NCI-H2029 (cell line): Measurements from ENCODE around the gene RALB.
"Not testable (repeated sequence)": the region's sequence is repeated elsewhere in the genome, so short reads cannot be mapped to it uniquely, and the experiment has no call there.

Experiments
- DNase-seq: peaks from one replicate; lab custom pipeline; 2025; lab: John Stamatoyannopoulos, UW

Gene RALB

DNA sequence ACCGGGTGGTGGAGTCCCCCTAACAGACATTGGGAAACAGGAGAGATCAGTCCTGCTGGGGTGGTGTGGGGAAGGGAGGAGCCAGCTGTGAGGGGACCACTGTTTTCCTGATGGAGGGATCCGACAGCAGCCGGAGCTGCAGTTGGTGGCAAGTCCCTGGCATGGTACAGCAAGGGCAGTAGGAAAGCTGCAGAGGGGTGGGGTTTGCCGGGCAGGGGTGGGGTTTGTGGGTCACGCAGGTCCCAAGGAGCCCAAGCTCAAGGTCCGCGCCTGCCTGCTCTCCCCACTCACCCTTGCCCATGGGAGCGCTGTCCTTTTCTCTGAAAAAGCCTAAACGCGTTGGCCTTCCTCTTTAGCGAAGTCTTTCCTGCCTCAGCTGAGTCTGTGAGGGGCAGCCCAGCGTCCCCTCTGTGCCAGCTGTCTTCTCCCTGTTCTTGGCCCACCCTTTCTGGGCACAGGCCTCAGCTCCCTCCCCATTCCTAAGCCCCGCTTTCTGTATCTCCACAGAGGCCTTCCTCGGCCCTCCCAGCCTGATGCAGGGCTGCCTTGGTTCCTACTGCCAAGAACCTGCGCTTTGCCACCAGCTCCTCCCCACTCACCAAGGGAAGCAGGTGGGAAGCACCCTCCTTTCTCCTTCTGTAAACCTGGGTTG, 64.0 kb downstream of the RALB start:
- DNase-seq = no peak

DNA sequence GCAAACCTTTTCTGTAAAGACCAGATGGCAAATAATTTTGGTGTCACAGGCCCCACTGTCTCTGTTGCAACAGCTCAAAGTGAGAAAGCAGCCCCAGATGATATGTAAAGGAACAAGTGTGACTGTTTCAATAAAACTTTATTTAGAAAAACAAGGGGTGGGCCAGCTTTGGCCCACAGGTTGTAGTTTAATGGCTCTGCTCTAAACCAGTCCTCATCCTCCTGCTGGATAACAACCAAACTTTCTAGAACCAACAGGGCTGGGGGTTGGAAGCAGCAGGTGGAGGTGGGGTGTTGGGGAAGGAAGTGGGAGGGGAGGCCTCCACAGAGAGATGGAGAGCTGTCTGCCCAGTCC, 64.5 kb downstream of the RALB start:
- no peak for DNase-seq

DNA sequence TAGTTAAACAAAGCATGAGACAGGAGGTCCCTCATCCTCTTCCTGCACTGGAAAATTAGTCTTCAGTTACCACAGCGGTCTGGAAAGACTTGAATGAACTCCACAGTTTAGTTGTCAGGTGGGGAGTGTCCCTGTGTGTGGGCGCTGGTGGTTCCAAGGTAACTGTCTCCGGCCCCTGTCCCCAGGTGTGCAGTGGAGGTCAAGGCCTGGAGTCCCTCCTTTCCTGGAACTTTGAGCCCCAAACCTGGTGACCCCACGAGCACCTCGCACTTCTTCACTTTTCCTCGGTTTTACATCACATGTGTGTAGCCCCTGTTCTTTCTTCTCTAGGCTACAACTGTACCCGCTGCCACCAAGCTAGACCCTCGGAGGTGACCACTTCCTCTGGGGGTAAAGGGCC, 65.3 kb downstream of the RALB start:
- no peak for DNase-seq

DNA sequence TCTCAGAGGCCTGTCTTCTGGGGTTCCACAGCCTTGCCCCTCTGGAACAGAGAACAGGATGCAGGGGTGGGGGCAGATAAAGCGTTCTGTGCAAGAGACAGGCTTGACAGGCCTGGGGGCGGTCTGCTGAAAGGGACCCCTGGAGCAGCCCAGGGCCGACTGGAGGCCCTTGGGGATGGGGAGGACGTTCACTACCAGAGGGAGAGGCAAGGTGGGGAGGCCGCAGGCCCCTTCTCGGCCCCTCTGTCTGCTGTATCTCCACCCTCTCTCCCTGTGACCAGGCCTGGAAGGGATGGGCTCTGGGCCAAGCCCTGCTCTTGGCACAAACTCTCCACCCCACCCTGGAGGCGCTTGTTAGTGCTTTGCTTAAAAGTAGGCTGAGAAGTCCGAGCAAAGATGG, 66.0 kb downstream of the RALB start:
- no peak for DNase-seq

DNA sequence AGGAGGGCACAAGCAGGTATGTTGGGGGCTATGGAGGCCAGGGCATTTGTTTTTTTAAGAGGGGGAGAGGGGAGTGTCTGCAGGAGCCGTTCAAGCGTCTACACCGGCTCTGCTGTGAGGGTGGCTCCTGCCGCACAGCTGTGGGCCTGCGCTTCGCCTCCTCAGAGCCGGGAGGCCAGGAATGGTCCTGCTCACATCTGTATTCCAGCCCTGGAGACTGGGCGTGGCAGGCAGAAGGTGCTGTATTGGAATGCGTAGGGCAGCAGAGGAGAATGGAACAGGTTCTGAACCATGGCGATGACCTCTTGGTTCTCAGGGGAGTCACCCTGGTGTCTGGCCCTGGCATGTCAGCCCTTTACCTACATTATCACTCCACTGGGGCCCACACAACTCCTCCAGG, 66.5 kb downstream of the RALB start:
- DNase-seq = no peak

DNA sequence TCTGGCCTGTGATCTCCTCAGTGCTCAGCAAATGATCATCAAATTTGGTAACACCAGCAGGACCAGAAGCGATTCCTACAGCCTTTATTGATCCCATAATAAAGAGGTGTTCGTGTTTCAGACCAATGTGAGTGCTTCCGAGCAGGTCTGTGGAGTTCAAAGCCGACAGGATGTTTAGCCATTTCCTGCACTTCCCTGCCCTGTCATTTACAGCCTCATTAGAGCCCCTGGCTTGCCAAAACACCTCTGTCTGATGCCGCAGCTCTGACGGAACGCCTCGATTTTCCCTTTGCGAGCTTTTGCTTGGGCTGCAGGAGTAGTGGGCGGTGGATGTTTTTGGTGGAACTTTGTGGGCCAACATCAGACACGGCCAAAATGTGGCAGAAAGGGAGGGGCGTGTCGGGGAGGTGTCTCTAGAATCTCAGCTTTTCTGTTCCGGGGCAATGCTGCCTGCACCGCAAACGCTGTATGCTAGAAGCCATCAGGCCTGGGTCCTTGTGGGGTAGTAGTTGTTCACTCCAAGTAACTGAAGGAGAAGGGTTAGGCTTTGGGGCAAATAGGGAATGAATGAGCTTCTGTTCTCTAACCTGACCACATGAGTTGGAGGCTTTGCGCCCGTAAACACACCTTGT, 67.2 kb downstream of the RALB start:
- no peak for DNase-seq

DNA sequence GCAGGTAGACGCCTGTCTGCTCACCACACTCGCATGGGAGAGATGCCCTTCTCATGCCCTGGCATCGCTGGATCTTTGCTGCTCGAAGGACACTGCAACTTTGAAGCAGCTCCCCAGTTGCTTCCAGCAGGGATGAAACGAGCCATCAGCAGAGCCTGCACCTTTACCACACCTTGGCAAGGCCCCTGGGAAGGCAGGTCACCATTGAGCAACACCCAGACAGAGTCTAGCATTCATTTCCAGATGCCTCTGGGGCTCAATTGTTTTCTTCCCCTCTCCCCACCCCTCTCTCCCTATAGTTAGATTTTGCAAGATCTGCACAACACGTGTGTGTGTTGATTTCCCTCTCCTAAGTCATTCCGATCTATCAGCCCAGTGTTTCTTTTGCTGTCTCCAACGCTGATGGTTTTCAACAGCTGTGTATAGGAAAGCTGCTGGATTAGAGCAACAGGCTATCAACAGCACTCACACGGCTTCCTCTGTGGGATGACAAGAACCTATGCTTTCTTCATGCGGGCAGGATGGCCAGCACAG, 67.7 kb downstream of the RALB start:
- DNase-seq = no peak

DNA sequence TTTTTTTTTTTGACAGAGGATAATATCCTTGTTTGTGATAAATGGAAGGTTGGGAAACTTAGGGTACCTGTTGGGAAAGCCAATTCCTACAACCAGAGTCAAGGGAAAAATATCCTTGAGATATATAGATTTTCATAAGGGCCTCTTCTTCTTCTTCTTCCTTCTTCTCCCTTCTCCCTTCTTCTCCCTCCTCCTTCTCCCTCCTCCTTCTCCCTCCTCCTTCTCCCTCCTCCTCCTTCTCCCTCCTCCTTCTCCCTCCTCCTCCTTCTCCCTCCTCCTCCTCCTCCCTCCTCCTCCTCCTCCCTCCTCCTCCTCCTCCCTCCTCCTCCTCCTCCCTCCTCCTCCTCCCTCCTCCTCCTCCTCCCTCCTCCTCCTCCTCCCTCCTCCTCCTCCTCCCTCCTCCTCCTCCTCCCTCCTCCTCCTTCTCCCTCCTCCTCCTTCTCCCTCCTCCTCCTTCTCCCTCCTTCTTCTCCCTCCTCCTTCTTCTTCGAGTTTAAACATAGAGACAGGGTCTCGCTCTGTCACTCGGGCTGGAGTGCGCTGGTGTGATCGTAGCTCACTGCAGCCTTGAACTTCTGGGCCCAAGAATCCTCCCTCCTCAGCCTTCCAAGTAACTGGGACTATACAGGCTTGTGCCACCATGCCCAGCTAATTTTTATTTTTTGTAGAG, 68.4 kb downstream of the RALB start:
- not testable (repeated sequence) for DNase-seq

DNA sequence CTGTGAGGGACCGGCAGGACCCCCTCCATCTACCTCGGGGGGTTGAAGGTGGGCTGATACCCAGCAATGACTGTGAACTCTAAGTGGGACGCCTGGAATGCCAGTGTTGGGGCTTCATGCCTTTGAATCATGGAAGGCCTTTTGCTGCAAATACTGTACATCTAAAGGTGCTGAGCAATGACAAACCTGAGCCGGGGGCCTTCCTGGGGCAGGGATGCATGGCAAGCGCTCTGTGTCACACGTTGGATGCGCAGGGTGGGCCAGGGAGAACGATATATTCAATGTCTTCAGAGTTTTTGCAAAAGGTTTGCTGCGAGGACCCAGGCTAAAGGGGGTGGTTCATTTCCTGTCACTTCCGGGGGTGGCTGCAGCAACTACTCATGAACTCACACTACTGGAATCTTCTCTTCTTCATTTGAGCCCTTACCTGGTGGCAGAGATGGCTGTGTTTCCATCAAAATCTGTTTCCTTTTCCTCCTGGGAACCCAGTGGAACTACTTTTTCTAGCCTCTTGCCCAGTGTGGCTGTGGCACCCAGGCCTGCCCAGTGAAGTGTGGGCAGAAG, 69.2 kb downstream of the RALB start:
- DNase-seq = no peak

DNA sequence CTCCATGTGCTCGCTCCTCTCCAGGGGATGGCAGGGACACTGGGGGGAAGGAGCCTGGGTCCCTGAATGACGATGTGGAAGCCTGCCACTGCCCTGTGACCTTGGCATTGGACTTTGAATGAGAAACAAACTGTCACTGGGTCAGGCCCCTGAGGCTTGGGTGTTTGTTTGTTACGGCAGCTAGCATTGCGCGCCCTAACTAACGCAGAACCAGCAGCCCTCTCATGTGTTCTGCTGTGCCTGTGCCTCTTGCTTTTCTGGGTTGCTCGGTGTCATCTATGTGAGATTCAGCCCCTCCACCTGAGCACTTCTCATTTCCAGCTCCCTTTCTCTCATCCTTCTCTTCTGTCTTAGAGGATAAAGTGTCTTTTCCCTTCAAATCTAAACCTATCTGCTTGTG, 69.7 kb downstream of the RALB start:
- DNase-seq = no peak

DNA sequence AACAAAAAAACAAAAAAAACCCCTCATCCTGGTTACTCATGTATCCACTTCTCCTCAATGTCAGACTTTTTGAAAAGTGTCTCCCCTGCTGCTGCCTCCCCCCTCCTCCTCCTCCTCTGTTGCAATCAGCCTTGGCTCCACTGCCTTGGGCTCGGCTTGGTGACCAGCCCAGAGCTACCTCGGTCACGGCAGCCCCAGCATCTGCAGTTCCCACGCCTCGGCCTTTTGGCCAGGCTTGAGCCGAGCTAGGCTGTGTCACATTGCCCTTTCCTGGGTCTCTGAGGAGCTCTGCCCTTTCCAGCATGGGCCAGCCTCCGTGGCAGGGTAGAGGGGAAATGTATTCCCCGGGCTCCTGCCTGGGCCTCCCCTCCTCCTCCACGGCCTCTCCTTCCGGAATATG, 70.6 kb downstream of the RALB start:
- DNase-seq = no peak

DNA sequence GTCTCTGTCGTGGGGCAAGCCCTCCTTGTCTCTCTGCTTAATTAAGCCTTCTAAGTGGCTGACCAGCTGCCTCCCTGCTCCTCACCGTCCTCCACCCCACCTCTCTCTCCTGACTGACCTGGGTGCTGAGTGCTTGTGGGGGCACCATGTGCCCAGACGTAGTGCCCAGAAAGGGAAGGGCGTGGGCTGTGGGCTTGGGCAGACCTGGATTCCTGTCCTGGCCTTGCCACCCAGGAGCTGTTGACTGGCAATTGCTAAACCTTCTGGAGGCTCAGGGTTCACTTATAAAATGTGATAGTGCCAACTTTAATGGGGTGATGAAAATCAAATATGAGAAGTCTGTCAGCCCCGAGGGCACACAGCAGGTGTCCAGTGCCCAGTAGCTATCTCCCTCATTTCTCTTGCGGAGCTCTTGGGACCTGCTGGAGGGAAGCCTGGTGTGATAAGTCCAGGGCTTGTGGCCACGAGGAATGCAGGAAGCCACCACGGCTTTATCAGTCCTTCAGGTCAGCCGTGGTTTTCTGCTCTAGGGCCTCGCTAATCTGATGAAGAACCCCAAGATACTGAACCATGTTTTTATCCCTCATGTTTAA, 71.3 kb downstream of the RALB start:
- DNase-seq = no peak

DNA sequence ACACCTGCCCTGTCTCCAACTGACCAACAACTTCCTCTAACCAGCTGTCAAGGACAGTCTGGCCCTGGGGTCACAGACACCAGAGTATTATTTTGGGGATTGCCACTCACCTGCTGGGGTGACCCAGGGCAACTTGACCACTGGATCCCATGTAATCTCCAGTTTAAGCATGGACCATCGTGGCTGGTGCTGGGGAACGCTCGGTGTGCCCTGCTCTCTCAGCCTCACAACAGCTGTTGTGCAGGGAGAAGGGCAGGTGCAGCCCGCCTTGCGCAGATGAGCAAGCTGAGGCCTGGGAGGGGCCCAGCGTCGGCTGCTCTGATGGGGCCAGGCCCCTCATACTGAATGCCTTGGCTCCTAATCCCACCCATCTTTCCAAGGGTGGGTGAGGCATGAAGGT, 72.3 kb downstream of the RALB start:
- DNase-seq = no peak

DNA sequence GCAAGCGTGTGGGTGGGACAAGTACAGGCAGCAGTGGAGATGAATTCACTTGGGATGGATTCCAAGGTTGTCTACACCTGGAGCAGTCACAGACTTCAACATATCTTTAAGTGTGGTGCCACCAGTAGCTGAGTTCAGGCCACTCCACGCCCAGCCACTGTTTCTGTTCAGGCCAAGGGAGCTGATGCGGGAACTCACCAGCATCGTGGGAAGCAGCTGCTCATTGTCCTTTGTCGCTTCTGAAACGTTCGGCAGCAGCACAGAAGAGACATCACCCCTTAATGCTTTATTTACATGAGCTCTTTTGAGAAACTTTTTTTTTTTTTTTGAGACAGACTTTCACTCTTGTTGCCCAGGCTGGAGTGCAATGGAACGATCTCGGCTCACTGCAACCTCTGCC, 73.4 kb downstream of the RALB start:
- DNase-seq = no peak

DNA sequence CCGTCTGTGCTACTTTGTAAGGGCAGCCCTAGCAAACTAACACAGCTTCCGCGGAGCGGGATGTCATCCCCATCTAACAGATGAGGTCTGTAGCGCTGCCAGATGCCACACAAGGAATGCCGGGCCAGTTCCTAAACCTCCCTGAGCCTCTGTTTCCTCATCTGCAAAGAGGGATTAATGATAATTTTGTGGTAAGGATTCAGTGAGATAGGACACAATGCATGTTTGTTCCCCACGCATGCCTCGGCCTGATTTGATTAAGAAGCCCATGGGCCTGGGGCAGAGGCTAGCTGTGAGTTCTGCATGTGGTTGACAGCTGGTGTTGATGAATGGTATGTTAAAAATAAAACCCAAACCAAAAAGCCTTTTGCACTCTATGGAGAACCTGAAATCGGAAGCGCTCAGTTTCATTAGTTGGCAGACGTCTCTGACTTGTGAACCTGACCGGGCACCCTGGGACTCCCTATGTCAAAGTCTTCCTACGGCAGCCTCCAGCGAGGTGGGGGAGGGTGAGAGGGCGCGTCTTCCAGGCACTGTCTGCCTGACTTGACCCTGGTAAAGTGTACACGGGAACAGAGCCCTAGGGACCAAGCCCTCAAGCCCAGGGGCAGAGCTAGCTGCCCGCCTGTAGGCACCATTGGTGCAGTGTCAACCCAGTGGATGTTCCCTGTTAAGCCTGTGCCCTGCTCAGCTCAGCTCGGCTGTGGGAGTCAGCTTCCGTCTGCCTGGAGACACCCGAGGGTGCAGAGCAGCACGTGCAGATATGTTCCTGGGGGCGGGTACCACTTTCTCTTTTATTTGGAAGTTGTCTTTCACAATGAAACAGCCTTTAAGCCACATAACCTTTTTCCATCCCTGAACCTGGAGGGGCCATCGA, 78.5 kb downstream of the RALB start:
- no peak for DNase-seq

DNA sequence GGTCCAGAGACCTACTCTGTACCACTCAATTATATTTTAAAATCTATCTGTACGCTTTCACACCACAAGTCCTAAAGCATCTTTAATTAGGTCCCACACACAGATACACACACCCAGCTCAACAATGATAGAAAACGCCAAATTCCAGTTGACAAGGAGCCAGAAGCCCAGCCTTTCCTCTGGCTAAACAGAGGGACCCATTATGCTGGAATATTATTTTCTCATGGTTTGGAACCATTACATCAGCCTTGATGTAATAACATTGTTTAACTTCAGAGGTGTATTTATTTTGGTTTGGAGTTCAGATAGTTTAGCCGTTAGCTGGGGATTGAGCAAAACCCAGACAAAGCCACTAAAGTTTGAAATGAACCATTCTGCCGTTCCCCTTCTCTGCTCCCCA, 79.3 kb downstream of the RALB start:
- DNase-seq = no peak

DNA sequence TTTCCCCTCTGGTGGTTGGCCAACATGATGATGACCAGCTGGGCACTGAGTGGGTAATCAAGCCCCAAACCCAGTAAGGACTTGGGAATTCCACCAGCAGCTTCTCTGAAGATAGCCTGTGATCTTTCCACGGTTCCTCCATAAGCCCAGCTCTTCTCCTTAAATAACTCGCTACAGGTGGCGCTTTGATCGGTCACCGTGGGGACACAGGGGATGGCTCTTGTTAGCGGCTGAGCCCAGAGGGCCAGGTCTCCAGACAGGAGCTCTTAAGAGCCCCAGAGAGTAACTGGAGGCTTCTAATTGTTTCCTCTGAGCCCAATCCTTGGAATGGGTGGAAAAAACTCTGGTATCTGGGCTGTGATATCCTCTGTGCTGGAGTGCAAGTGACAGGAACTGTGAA, 79.7 kb downstream of the RALB start:
- DNase-seq = no peak

DNA sequence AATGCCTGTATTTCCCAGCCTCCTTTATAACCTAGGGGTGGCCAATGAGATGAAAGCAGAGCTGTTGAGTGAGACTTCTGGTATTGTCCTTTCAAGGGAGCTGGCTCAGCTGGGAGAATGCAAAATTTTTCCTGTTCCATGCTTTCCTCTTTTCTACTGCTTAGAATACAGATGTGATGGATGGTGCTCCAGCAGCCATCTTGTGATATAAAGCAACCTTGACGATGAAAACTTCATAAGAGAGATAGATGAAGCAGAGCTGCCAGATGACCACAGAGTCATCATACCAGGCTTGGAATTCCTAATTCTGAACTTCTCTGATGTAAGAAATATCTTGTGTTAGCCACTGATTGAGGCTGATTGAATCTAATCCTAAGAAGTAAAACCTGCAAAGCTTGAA, 81.4 kb downstream of the RALB start:
- DNase-seq = no peak

DNA sequence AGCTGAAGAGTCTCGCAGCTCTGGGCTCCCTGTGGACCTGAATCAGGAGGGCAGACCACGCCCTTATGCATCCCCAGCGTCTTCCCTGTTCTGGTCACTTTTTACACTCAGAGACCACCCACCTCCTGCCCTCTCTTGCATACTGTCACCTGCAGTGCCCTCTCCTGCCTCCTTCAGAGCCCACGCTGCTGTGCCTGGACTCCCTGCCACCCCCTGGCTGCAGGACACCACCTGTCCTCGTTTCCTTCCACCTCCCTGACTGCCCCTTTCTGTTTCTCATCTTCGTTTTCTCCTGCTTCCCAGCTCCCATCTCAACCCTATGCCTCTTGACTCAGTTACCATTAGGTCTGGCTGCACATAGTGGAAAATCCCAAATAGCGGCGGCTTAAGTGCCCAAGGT, 84.1 kb downstream of the RALB start:
- DNase-seq = no peak

DNA sequence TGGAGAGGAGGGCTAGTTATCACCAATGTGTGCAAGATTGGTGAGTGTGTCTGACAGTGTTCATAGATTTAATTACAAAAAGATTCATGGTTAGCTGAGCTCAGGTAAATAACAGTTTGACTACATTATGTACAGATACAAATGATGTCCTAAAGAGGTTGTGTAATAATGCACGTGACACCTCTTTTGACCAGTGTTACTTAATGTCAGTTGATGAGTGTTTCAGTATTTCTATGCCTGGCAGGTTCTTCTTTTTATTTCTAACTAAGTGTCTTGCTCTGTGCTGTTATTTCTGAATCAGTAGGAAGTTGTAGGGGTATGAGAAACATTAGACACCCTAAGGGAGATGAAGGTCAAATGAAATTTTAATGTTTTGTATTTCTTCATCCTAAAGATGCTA, 85.4 kb downstream of the RALB start:
- DNase-seq = no peak

DNA sequence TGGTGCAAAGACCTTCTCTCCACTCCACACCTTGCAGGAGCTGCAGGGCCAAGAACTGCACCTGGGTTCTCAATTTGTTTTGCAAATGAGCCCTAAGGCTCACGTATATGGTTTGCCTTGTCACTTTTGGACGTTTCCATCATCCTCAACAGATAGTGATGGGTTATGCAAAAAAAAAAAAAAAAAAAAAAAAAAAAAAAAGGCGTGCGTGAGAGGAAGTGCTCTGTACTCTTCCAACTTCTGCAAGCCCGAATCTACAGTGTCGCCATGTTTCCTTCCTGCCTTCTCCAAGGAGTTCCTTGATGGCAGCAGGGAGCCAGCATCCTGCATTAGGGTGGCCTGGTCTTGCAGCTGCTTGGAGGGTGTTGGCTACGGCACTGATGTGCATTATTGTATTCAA, 89.3 kb downstream of the RALB start:
- no peak for DNase-seq

DNA sequence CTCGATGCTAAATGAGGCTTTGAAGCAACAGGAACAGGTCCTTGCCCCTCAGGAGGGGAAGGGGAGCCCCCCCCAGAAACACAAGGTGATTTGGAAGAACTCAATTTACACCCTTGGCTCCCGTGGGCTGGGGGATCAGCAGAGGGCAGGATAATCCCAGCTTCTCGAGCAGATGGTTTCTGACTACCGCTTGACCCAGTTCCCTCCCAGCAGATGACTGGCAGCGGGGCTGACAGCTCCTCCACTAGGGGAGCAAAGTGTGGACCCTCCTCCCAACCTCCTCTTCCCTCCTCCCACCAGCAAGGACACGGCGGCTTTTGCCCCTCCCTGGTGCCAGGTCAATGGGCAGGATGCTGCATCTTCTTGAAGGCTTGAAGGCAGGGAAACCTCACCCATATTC, 89.8 kb downstream of the RALB start:
- DNase-seq = no peak
